SK-N-SH treated with all-trans-retinoic acid at 6 μM for 48 hours (cell line): ENCODE measurements around the gene CASP9.

ENCODE experiments used
- ATAC-seq: fragments of 200-7000 bp; cut with Tn5 transposase; 3 replicates; pipeline ENCODE4 v1.9.1; 2020; ENCODE audit warnings: mild to moderate bottlenecking, moderate library complexity
- ARNTL ChIP-seq: fragments of 450-650 bp; formaldehyde crosslinking; IDR thresholded peaks from 2 replicates; pipeline ENCODE4 v1.5.0; 2020; ENCODE audit warnings: low read depth, mild to moderate bottlenecking, moderate library complexity, borderline replicate concordance
- BACH2 ChIP-seq: fragments of 250-450 bp; sonication (Bioruptor Pico); IDR thresholded peaks from 2 replicates; pipeline ENCODE4 v1.9.0; 2021; ENCODE audit warnings: mild to moderate bottlenecking, borderline replicate concordance
- CSDC2 ChIP-seq: fragments of 250-450 bp; sonication (Bioruptor Pico); IDR thresholded peaks from 2 replicates; pipeline ENCODE4 v1.5.0; 2020; ENCODE audit warnings: mild to moderate bottlenecking, moderate library complexity
- ESRRG ChIP-seq: fragments of 250-450 bp; sonication (Bioruptor Pico); IDR thresholded peaks from 2 replicates; pipeline ENCODE4 v1.6.1; 2021; ENCODE audit warnings: mild to moderate bottlenecking
- GLIS3 ChIP-seq: fragments of 250-450 bp; sonication (Bioruptor Pico); IDR thresholded peaks from 2 replicates; pipeline ENCODE4 v1.5.0; 2020; ENCODE audit warnings: mild to moderate bottlenecking, moderate library complexity
- ISL1 ChIP-seq: fragments of 250-450 bp; sonication (Bioruptor Pico); IDR thresholded peaks from 2 replicates; pipeline ENCODE4 v2.1.2; 2022; ENCODE audit warnings: mild to moderate bottlenecking, moderate library complexity
- OSR1 ChIP-seq: fragments of 250-450 bp; sonication (Bioruptor Pico); IDR thresholded peaks from 2 replicates; pipeline ENCODE4 v1.8.0; 2022; ENCODE audit warnings: moderate library complexity, mild to moderate bottlenecking, inconsistent platforms
- PPARA ChIP-seq: fragments of 250-450 bp; sonication (Bioruptor Pico); IDR thresholded peaks from 2 replicates; pipeline ENCODE4 v1.5.0; 2020; ENCODE audit warnings: mild to moderate bottlenecking, borderline replicate concordance
- RARB ChIP-seq: fragments of 250-450 bp; sonication (Bioruptor Pico); IDR thresholded peaks from 2 replicates; pipeline ENCODE4 v1.8.0; 2021; ENCODE audit warnings: mild to moderate bottlenecking, moderate library complexity
- SNAI2 ChIP-seq: fragments of 250-450 bp; sonication (Bioruptor Pico); IDR thresholded peaks from 2 replicates; pipeline ENCODE4 v1.5.0; 2020; ENCODE audit warnings: mild to moderate bottlenecking, moderate library complexity
- TCF4 ChIP-seq: fragments of 250-450 bp; sonication (Bioruptor Pico); IDR thresholded peaks from 2 replicates; pipeline ENCODE4 v1.8.0; 2021; ENCODE audit warnings: mild to moderate bottlenecking, moderate library complexity, borderline replicate concordance
- TOX ChIP-seq: fragments of 250-450 bp; sonication (Bioruptor Pico); IDR thresholded peaks from 2 replicates; pipeline ENCODE4 v1.8.0; 2021; ENCODE audit warnings: mild to moderate bottlenecking, moderate library complexity, borderline replicate concordance
- ZC3H10 ChIP-seq: fragments of 250-450 bp; sonication (Bioruptor Pico); IDR thresholded peaks from 2 replicates; pipeline ENCODE4 v1.5.1; 2021; ENCODE audit warnings: mild to moderate bottlenecking, moderate library complexity
- ZFP3 ChIP-seq: fragments of 250-450 bp; sonication (Bioruptor Pico); IDR thresholded peaks from 2 replicates; pipeline ENCODE4 v1.5.0; 2020; ENCODE audit warnings: mild to moderate bottlenecking, moderate library complexity
- ZFP30 ChIP-seq: fragments of 450-650 bp; formaldehyde crosslinking; IDR thresholded peaks from 2 replicates; pipeline ENCODE4 v1.5.0; 2022; ENCODE audit warnings: mild to moderate bottlenecking, moderate library complexity
- ZNF565 ChIP-seq: fragments of 450-650 bp; formaldehyde crosslinking; conservative IDR thresholded peaks from 2 replicates; pipeline ENCODE4 v1.5.0; 2020; ENCODE audit warnings: low read depth, mild to moderate bottlenecking, moderate library complexity
- ZNF70 ChIP-seq: fragments of 450-650 bp; formaldehyde crosslinking; IDR thresholded peaks from 2 replicates; pipeline ENCODE4 v1.5.0; 2020; ENCODE audit warnings: mild to moderate bottlenecking, moderate library complexity
- ZNF8 ChIP-seq: fragments of 450-650 bp; formaldehyde crosslinking; IDR thresholded peaks from 2 replicates; pipeline ENCODE4 v1.5.0; 2020; ENCODE audit warnings: mild to moderate bottlenecking, moderate library complexity
- TF ChIP-seq, protein P1 (sequence below): fragments of 250-450 bp; sonication (Bioruptor Pico); IDR thresholded peaks from 2 replicates; pipeline ENCODE4 v1.5.1; 2020; ENCODE audit warnings: low read depth, mild to moderate bottlenecking, moderate library complexity
- TF ChIP-seq, protein P2 (sequence below): fragments of 250-450 bp; sonication (Bioruptor Pico); IDR thresholded peaks from 2 replicates; pipeline ENCODE4 v1.5.0; 2020; ENCODE audit warnings: mild to moderate bottlenecking, moderate library complexity
- TF ChIP-seq, protein P3 (sequence below): fragments of 250-450 bp; sonication (Bioruptor Pico); IDR thresholded peaks from 2 replicates; pipeline ENCODE4 v1.8.0; 2021; ENCODE audit warnings: low read depth, mild to moderate bottlenecking, moderate library complexity, borderline replicate concordance
- TF ChIP-seq, protein P4 (sequence below): fragments of 250-450 bp; sonication (Bioruptor Pico); IDR thresholded peaks from 2 replicates; pipeline ENCODE4 v1.5.1; 2021; ENCODE audit warnings: mild to moderate bottlenecking, moderate library complexity
- TF ChIP-seq, protein P5 (sequence below): fragments of 250-450 bp; sonication (Bioruptor Pico); IDR thresholded peaks from 2 replicates; pipeline ENCODE4 v1.8.0; 2020; ENCODE audit warnings: mild to moderate bottlenecking, moderate library complexity, borderline replicate concordance

CASP9 gene

DNA sequence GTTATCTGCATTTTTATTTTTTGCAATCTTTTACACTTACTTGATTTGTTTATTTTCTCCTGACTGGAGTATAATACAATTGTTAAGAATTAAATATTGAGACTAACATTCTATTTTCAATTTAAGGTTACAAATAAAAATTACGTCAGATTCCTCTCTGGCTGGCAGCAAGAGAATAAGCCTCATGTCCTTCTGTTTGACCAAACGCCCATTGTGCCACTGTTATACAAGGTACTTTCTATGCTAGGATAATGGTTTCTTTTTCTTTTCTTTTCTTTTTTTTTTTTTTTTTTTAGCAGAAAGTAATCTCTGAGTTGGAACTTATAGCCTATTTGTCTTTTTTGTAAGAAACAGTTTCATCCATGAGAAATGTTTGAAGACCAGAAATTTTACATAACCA lies 22.6 kb upstream of the CASP9 start:
- no peak for ATAC-seq
- TF ChIP-seq CSDC2 (CRISPR knock-in tag), result no peak
- TF ChIP-seq ESRRG (CRISPR knock-in tag), result no peak
- no peak for TF ChIP-seq TCF4 (CRISPR knock-in tag)
- TF ChIP-seq ZNF565, result no peak
- no peak for TF ChIP-seq TOX (CRISPR knock-in tag)
- no peak for TF ChIP-seq RARB (CRISPR knock-in tag)
- no peak for TF ChIP-seq ZFP3 (CRISPR knock-in tag)
- TF ChIP-seq GLIS3 (CRISPR knock-in tag), result no peak
- TF ChIP-seq, protein P1, sequence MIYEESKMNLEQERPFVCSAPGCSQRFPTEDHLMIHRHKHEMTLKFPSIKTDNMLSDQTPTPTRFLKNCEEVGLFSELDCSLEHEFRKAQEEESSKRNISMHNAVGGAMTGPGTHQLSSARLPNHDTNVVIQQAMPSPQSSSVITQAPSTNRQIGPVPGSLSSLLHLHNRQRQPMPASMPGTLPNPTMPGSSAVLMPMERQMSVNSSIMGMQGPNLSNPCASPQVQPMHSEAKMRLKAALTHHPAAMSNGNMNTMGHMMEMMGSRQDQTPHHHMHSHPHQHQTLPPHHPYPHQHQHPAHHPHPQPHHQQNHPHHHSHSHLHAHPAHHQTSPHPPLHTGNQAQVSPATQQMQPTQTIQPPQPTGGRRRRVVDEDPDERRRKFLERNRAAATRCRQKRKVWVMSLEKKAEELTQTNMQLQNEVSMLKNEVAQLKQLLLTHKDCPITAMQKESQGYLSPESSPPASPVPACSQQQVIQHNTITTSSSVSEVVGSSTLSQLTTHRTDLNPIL, result no peak
- TF ChIP-seq, protein P2, sequence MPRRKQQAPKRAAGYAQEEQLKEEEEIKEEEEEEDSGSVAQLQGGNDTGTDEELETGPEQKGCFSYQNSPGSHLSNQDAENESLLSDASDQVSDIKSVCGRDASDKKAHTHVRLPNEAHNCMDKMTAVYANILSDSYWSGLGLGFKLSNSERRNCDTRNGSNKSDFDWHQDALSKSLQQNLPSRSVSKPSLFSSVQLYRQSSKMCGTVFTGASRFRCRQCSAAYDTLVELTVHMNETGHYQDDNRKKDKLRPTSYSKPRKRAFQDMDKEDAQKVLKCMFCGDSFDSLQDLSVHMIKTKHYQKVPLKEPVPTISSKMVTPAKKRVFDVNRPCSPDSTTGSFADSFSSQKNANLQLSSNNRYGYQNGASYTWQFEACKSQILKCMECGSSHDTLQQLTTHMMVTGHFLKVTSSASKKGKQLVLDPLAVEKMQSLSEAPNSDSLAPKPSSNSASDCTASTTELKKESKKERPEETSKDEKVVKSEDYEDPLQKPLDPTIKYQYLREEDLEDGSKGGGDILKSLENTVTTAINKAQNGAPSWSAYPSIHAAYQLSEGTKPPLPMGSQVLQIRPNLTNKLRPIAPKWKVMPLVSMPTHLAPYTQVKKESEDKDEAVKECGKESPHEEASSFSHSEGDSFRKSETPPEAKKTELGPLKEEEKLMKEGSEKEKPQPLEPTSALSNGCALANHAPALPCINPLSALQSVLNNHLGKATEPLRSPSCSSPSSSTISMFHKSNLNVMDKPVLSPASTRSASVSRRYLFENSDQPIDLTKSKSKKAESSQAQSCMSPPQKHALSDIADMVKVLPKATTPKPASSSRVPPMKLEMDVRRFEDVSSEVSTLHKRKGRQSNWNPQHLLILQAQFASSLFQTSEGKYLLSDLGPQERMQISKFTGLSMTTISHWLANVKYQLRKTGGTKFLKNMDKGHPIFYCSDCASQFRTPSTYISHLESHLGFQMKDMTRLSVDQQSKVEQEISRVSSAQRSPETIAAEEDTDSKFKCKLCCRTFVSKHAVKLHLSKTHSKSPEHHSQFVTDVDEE (CRISPR knock-in tag), result no peak
- TF ChIP-seq, protein P3, sequence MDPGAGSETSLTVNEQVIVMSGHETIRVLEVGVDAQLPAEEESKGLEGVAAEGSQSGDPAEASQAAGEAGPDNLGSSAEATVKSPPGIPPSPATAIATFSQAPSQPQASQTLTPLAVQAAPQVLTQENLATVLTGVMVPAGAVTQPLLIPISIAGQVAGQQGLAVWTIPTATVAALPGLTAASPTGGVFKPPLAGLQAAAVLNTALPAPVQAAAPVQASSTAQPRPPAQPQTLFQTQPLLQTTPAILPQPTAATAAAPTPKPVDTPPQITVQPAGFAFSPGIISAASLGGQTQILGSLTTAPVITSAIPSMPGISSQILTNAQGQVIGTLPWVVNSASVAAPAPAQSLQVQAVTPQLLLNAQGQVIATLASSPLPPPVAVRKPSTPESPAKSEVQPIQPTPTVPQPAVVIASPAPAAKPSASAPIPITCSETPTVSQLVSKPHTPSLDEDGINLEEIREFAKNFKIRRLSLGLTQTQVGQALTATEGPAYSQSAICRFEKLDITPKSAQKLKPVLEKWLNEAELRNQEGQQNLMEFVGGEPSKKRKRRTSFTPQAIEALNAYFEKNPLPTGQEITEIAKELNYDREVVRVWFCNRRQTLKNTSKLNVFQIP, result no peak
- no peak for TF ChIP-seq ZC3H10
- no peak for TF ChIP-seq ZNF70
- TF ChIP-seq BACH2 (CRISPR knock-in tag), result no peak
- TF ChIP-seq ZFP30 (CRISPR knock-in tag), result no peak
- no peak for TF ChIP-seq ARNTL (CRISPR knock-in tag)
- TF ChIP-seq ZNF8 (CRISPR knock-in tag), result no peak
- TF ChIP-seq, all 23 proteins: peak for 0

DNA sequence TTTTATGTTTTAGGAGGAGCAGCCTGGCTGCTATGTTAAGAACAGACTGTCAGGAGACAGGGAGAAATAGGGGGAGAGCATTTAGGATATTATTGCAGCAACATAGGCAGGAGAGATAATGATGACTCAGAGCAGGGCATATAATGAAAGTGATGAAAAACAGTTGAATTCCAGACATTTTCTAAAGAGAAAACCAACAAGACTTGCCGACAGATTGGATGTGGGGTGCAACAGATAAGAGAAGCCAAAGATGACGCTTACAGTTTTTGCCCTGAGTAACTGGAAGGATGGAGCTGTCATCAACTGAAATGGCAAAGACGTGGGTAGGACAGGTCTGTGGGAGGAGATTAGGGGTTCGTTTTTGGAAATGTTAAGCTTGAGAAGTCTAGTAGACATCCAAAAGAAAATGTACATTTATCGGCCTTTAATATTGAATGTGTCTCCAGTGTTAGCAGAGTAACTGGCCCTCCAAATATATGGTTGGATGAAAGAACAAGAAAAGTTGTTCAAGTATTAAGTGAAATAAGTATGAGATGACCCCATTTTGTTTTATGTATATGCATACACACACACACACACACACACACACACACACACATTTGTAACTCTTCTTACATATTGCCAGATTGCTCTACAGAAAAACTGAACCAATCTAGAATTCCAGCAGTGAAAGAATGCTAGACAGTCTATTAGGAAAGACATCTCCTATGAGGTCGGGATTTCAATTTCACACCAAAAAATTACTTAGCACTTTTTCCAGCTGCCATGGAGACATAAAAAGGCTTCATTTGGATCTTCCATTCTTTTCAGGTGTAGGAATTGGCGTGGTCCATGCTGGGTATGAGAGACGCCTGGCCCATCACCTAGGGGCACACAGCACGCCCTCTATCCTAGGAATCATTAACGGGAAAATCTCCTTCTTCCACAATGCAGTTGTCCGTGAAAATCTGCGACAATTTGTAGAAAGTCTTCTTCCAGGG lies 19.9 kb upstream of the CASP9 start:
- peak; percentile 82 for ATAC-seq
- TF ChIP-seq, protein P4, sequence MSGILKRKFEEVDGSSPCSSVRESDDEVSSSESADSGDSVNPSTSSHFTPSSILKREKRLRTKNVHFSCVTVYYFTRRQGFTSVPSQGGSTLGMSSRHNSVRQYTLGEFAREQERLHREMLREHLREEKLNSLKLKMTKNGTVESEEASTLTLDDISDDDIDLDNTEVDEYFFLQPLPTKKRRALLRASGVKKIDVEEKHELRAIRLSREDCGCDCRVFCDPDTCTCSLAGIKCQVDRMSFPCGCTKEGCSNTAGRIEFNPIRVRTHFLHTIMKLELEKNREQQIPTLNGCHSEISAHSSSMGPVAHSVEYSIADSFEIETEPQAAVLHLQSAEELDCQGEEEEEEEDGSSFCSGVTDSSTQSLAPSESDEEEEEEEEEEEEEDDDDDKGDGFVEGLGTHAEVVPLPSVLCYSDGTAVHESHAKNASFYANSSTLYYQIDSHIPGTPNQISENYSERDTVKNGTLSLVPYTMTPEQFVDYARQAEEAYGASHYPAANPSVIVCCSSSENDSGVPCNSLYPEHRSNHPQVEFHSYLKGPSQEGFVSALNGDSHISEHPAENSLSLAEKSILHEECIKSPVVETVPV (CRISPR knock-in tag), result no peak
- peak; percentile 69 for TF ChIP-seq ISL1 (CRISPR knock-in tag)

DNA sequence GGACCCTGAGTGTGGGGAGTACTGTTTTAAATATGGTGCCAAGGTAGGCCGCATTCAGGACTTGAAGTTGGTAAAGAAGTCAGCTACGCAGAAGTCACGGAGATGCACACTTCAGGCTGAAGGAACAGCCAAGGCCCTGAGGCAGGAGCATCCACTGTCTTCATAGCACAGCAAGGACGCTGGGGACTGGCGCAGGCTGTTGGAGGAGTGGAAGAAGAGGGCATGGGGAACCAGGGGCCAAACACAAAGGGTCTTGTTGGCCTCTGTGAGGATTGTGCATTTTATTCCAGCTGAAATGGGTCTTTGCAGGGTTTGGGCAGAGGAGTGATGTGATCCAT lies 19.2 kb upstream of the CASP9 start:
- ATAC-seq, result peak; percentile 48
- TF ChIP-seq OSR1 (CRISPR knock-in tag) (no peak), SNAI2 (CRISPR knock-in tag) (no peak), ARNTL (CRISPR knock-in tag) (no peak), GLIS3 (CRISPR knock-in tag) (no peak), BACH2 (CRISPR knock-in tag) (no peak), ZC3H10 (no peak), PPARA (CRISPR knock-in tag) (no peak)
- TF ChIP-seq, protein P1, result no peak
- TF ChIP-seq, protein P3, result no peak
- TF ChIP-seq, protein P5, sequence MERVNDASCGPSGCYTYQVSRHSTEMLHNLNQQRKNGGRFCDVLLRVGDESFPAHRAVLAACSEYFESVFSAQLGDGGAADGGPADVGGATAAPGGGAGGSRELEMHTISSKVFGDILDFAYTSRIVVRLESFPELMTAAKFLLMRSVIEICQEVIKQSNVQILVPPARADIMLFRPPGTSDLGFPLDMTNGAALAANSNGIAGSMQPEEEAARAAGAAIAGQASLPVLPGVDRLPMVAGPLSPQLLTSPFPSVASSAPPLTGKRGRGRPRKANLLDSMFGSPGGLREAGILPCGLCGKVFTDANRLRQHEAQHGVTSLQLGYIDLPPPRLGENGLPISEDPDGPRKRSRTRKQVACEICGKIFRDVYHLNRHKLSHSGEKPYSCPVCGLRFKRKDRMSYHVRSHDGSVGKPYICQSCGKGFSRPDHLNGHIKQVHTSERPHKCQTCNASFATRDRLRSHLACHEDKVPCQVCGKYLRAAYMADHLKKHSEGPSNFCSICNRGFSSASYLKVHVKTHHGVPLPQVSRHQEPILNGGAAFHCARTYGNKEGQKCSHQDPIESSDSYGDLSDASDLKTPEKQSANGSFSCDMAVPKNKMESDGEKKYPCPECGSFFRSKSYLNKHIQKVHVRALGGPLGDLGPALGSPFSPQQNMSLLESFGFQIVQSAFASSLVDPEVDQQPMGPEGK (CRISPR knock-in tag), result no peak
